HG02678 (cell line): ENCODE measurements around the gene COL18A1.

ENCODE experiments used
- ATAC-seq: cut with Tn5 transposase; IDR thresholded peaks from one replicate; pipeline ENCODE4 v1.9.1; 2021; ENCODE audit warnings: mild to moderate bottlenecking, moderate library complexity; ENCODE audit not compliant: unreplicated experiment

Gene COL18A1

DNA sequence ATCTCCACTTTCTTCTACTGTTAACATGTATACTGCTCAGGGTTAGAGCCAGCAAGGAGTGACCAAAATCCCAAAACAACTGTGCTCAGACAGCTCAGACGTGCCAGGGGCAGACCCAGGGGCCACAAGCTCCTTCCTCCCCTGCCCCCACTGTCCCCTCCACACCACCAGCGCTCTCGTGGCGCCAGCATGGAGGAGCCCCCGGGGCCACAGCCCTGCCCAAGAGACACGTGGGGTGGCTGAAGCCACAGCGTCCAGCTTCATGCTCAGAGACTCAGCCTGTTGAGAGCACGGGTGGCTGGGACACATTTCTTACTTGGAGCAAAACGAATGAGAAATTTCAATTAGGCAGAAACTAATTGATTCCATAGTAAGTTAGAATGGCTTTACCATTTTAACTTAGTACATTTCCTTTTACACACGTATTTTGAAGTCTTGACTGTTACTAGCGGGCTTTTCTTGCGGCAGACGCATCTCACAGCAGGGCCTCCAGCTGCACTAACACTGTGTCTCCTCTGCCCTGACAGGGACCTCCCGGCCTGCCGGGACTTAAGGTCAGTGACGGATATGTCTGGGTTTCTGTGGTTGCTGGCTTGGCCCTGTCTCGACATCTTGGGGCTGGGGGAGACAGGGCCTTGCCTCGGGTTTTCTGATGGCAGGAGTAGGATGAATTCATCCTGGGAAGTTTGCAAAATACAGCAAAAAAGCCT, 83.1 kb downstream of the COL18A1 start:
- no peak for ATAC-seq

DNA sequence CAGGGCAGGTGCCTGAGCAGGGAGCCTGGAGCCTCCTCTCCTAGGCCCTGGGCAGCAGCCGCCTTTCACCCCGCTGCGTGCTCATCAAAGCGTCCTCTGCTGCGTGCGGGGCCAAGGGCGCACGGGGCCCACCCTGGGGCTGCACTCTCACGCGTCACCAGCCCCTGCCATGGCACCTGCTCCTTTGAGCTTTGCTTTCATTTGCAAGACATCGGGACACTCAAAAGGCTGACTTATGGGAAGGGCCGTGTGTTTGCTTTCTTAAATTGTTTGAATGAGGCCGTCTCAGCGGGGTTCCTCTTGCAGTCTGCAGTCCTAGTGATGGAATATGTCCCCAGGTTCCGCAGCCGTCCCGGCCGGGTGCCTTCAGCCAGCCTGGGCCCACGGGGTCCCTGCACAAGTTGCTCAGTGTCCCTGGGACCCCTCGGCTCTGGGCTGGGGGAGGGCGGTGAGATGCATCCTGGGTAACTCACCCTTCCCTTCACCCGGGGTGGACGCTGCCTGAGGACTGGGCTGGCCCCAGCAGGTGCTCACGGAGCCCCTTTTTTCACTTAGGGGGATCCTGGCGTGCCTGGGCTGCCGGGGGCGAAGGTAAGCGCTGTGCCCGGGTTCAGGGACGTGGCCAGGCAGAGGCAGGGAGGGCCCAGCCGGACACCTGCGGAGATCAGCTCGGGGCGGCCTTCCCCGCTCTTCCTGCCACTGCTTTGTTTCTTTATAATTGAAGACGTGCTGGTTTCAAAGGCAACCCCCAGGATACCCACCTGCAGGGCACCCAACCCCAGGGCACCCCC, 84.2 kb downstream of the COL18A1 start:
- no peak for ATAC-seq

DNA sequence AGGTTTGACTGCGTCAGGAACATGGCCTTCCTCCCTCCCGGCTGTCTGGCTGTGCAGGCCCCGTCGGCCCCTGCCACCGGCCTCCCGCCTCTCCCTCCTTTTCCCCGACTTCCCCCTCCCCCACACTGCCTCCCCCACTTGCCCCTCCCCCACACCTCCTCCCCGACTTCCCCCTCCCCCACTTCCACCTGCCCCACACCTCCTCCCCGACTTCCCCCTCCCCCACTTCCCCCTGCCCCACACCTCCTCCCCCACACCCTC, 84.7 kb downstream of the COL18A1 start:
- no peak for ATAC-seq

DNA sequence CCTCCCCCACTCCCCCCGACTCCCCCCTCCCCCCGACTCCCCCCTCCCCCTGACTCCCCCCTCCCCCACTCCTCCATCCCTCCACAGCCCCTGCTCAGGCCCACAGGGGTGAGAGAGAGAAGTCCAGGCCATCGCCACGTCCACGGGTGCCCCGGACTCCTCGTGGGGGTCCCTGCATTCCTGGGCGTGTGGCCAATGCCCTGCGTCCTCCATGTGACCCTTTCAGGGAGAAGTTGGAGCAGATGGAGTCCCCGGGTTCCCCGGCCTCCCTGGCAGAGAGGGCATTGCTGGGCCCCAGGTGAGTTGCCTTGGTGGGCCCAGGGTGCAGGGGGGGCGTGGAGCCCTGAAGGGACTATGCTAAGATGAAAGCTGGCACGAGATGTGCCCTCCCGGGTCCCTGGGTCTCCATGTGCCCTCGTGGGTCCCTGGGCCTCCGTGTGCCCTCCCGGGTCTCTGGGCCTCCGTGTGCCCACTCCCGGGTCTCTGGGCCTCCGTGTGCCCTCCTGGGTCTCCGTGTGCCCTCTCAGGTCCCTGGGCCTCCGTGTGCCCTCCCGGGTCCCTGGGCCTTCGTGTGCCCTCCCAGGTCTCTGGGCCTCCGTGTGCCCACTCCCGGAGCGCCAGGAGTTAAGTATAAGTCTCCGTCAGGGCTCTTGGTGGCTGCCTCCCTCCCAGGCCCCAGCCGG, 85.2 kb downstream of the COL18A1 start:
- ATAC-seq: no peak

DNA sequence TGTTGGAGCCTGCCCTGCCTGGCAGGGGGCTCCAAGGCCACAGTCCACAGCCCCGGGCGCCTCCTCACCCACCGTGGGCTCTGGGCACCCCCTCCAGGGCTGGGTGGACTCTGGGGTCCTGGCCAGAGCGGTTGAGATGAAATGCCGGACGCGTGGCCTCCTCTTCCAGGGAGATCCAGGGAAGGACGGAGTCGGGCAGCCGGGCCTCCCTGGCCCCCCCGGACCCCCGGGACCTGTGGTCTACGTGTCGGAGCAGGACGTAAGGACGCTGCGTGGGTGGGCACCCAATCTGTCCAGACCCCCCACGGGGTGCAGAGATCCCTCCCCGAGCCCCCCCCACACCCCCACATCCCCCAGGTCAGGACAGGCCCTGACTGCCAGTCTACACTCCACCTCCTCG, 86.1 kb downstream of the COL18A1 start:
- no peak for ATAC-seq

DNA sequence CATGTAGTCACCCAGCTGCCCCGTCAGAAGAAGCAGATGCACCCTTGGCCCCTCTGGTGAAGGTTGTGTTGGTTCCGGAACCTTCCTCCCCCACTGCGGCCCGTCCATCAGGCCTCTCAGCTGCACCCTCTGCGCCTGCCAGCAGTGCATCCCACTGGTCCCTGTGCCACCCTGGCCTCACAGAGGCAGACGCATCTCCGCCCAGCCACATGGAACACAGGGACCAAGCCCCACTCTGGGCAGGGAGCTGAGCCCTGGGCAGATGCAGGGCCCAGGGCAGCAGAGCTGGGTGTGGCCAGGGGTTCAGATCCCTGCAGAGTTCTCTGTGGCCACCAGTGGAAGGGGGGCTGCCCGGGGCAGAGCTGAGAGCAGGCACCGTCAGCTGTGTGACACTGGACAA, 86.7 kb downstream of the COL18A1 start:
- no peak for ATAC-seq

DNA sequence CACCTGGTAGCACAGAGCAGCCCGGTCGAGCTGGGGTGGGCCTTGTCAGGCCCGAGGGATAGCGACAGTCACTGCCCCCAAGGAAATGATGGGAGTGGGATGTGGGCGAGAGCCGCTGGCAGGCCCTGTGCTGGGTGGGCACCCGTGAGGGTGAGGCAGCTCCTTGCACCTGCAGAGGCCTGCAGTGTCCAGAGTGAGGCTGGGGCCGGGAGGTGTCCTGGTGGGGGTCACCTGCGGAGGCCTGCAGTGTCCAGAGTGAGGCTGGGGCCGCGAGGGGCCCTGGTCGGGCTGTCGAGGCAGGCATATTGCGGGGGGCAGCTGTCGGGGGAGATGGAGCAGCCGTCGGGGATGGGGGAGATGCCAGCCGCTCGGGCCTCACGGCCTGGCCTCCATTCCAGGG, 87.8 kb downstream of the COL18A1 start:
- no peak for ATAC-seq

DNA sequence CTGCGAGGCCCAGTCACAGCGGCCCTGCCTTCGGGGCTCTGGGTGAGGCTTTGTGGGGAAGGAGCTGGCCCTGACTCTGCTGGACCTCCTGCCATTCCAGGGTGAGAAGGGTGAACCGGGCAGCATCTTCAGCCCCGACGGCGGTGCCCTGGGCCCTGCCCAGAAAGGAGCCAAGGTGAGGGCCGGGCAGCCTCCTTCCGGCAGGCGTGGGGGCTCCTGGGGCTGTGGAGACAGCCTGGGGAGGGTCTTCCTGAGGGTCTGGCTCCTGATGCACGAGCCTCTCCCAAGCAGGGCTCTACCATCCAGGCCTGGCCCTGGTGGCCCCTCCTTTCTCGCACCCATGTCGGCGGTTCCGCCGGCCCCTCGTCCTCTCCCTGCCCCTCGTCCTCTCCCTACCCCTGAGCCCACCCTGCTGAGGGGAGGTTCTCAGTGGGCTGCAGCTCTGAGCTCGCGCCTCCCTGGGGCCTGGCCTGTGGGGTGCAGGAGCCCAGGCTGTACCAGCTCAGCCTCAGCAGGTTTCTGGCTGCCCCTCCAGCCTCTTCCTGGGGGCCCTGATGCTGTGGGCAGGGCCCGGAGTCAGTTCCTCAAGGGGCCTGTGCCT, 88.5 kb downstream of the COL18A1 start:
- ATAC-seq: no peak

DNA sequence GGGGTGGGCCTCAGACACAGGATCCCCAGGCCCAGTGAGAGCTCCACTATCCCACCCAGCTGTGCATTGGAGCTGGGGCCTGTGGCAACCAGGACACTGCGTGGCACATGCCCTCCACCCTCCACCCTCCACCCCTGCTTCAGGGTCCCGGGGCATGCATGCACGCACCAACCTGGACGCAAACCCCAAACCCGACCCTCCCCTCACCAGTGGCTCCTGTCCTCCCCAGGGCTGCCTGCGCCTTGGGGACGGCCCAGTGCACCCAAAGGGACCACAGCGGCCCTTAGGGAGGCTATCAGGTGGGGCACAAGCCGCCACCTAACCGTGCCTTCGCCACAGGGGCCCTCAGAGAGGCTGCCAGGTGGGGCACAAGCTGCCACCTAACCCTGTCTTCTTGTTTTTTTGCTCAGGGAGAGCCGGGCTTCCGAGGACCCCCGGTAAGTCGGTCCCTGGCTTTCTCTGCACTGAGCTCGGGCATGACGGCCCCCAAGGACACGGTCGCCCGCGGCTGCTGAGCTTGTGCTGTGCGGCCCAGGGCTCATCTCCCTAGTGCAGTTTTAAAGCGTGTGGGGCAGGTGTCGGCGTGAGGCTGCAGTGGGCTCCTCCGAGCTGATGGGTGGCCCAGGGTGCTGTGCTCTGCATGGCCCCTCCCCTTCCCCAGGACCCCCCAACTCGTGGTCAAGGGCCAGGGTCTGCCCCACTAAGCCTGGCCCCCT, 89.3 kb downstream of the COL18A1 start:
- no peak for ATAC-seq

DNA sequence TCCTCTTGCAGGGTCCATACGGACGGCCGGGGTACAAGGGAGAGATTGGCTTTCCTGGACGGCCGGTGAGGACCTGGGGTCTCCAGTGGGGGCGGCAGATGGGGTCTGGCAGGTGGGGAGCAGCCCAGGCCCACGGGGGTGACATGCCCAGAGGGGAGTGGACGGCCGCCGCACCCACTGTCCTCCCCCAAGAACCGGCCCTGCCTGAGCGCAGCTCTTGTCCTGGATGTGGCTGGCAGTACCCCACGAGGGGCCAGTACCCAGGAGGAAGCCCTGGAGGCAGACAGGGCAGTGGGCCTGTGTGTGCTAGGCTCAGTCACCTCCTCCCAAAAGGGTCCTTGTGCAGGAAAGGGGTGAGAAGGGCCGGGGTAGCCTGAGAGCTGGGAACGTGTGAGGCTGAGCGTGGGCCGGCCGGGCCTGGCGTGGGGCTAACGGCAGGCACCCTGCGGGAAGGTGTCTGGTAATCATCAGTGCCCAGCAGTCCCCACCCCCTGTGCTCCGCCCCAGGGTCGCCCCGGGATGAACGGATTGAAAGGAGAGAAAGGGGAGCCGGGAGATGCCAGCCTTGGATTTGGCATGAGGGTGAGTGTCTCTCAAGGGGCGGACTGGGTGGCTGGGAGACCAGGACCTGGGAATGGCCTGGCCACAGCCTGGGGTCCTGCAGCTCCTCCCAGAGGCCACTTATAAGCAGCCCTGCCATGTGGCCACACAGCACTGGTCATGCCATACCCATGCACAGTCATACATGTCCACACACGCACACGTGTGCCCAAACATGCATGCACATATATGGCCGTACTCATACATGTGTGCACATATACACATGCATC, 90.1 kb downstream of the COL18A1 start:
- no peak for ATAC-seq

DNA sequence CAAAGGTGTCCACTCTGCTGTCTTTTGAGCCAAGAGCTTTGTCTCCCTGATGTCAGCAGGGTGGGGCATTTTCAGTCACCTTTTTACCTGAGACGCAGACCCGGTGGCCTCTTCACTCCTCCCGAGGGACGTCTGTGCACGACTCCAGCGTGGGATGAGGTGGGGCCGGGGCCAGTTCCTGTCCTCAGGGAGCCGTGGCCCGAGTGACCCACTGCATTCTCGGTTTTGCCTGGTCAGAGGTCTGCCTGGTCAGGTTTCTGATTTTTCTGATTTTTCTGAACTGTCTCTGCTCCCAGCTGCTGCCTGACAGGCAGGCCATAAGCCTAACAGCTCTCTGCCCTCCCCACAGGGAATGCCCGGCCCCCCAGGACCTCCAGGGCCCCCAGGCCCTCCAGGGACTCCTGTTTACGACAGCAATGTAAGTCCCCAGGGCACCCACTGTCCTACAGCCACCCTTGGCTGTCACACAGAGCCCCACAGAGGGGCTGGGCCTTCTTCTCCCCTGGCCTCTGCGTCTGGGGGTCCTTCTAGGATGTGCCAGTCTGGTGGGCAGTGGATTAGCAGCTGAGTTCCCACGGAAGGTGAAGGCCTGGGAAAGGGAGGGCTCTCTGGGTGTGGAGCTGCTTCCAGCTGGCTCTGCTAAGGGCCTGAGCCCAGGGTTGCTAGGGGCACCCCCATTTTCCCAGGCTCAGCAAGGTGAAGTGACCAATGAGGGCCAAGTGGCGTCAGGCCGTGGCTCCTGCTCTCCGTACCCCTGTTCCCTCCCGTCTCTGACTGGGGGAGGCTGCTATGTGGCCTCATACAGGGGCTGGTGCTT, 91.4 kb downstream of the COL18A1 start:
- ATAC-seq: no peak

DNA sequence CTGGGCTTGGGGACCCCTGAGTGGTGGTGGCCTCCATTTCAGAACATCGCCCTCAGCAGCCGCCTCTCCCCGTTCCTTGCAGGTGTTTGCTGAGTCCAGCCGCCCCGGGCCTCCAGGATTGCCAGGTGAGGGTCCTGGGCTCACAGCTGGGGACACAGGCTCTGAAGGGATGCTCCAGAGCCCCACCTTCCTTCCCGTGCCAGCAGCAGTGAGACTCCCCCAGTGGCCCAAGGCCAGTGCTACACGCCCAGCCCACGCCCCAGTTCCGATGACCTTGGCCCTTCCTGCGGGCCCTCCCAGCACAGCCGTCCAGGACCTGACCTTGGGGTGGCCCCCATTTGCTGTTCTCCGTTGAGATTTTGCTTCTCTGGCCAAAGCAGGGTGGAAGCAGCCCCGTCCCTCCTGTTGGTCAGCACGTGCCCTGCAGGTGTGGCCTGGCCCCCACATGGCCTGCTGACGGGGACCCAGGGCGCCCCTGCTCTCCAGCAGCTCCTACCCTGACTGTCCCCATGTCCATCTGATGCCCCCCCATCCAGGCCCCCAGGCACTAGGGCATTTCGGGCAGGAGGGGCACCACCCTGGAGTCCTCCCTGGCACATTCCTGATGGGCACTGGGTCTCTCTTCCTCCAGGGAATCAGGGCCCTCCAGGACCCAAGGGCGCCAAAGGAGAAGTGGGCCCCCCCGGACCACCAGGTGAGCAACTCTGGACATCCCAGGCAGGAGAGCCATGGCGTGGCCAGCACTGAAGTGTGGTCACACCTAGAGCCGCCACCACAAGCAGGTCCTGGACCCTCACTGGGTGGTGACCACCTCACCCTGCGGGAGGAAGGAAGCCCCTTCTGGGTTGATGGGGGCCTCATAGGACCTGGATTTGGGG, 92.2 kb downstream of the COL18A1 start:
- no peak for ATAC-seq

DNA sequence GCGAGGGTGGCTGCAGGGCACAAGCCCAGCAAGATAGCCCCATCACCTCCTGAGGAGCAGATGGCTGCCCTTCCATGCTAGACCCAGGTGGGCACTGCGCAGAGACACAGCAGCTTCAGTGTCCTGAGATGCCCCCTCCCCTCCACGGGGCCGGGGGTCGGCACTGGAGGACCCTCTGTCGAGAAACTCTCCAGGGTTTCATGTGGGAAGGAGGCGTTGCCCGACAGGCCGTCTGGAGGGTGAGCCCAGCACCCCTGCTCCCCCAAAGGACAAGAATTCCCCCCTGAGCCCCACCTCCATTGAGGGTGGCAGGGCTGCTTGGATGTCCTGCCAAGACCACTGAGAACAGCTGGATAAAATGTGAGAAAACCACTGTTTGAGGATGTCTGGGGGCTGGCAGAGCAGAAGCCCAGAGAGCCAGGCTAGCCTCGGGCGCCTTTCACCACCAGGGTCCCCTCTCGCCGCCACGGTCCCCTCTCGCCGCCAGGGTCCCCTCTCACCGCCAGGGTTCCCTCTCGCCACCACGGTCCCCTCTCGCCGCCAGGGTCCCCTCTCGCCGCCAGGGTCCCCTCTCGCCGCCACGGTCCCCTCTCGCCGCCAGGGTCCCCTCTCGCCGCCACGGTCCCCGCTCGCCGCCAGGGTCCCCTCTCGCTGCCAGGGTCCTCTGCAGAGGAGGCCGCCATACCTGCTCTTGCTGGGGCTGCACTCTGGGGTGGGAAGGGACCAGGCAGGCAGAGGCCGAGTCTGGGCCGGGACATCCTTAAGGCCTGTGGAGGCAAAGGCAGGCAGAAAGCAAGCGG, 93.1 kb downstream of the COL18A1 start:
- no peak for ATAC-seq

DNA sequence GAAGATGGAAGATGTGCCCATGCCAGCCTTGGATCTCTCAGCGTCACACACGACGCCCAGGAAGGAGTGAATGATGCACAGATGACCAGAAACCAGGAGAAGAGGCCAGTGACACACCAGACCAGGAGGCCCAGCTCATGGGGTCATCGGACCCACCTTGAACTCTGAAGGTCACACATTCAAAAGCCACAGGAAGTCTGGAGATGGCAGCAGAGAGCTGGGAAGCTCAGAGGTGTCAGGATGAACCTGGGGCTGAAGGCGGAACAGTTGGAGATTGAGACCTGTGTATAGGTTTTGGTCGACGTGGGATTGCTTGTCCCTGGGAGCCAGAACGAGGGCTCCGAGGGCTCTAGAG, 93.7 kb downstream of the COL18A1 start:
- no peak for ATAC-seq

DNA sequence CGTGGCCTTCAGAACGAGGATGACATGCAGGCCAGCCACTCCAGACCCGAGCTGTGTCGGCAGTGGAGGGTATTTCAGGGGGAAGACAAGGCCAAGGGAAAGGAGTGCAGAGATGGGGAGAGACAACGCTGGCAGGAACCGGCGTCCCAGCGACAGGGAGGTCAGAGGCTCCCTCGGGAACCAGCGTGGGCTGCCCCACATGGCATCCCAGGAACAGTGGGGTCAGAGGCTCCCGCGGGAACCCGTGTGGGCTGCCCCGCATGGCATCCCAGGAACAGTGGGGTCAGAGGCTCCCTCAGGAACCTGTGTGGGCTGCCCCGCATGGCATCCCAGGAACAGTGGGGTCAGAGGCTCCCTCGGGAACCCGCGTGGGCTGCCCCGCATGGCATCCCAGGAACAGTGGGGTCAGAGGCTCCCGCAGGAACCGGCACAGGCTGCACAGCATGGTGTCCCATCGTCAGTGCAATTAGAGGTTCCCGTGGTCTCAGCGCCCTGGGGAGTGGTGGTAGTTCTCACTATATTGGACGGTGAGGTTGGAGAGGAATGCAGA, 94.3 kb downstream of the COL18A1 start:
- ATAC-seq: no peak

DNA sequence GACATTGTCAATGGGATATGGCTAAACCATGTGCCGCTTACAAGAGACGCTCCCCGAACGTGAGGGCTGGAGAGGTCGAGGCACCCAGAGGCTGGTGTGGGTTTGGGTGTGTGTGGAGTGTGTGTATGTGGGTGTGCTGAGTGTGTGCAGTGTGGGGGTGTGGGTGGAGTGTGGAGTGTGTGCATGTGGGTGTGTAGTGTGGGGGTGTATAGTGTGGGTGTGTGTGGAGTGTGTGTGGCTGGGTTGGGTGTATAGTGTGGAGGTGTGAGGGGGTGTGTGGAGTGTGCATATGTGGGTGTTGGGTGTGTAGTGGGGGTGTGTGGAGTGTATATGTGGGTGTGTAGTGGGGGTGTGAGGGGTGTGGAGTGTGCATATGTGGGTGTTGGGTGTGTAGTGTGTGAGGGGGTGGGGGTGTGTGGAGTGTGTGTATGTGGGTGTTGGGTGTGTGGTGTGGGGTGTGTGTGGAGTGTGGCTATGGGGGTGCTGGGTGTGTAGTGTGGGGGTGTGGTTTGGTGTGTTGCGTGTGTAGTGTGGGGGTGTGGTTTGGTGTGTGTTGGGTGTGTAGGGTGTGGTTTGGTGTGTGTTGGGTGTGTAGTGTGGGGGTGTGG, 95.1 kb downstream of the COL18A1 start:
- no peak for ATAC-seq
